H9 (cell line): Measurements from ENCODE around the gene TOGARAM1. TPM values are rescaled to one million over a fixed set of nuclear protein-coding genes. Genes with fewer than 3 reads are reported as not detected.

Experiments
- DNase-seq: peaks from one replicate; pipeline ENCODE4 v3.0.0-alpha.2; 2017
- H2AFZ ChIP-seq: one replicate; pipeline ENCODE4 v1.6.1; 2013; ENCODE audit warnings: mild to moderate bottlenecking, low read length, control low read depth, moderate library complexity
- H2AK5ac ChIP-seq: 2 replicates; pipeline ENCODE4 v1.6.1; 2013; ENCODE audit warnings: low read length, control low read depth, mixed read lengths; ENCODE audit not compliant: insufficient read length
- H2BK120ac ChIP-seq: one replicate; pipeline ENCODE4 v1.6.1; 2013; ENCODE audit warnings: low read depth, mild to moderate bottlenecking, low read length, control low read depth, inconsistent platforms; ENCODE audit not compliant: poor library complexity, severe bottlenecking
- H2BK12ac ChIP-seq: 2 replicates; pipeline ENCODE4 v1.6.1; 2013; ENCODE audit warnings: low read length, control low read depth, mixed read lengths, low read depth; ENCODE audit not compliant: insufficient read length
- H2BK15ac ChIP-seq: 2 replicates; pipeline ENCODE4 v1.6.1; 2013; ENCODE audit warnings: low read depth, low read length, control low read depth
- H2BK20ac ChIP-seq: one replicate; pipeline ENCODE4 v1.6.1; 2013; ENCODE audit warnings: low read depth, mild to moderate bottlenecking, low read length, control low read depth, inconsistent platforms; ENCODE audit not compliant: poor library complexity, severe bottlenecking
- H2BK5ac ChIP-seq: 2 replicates; pipeline ENCODE4 v1.6.1; 2013; ENCODE audit warnings: low read length, control low read depth, mixed read lengths; ENCODE audit not compliant: insufficient read length
- H3K14ac ChIP-seq: 2 replicates; pipeline ENCODE4 v1.6.1; 2013; ENCODE audit warnings: low read length, control low read depth; ENCODE audit not compliant: insufficient read depth
- H3K18ac ChIP-seq: 2 replicates; pipeline ENCODE4 v1.6.1; 2013; ENCODE audit warnings: low read depth, mild to moderate bottlenecking, mixed read lengths, low read length, control low read depth; ENCODE audit not compliant: insufficient read length
- H3K23ac ChIP-seq: 2 replicates; pipeline ENCODE4 v1.6.1; 2013; ENCODE audit warnings: low read length, control low read depth, mixed read lengths, low read depth; ENCODE audit not compliant: insufficient read length
- H3K23me2 ChIP-seq: 2 replicates; pipeline ENCODE4 v1.6.1; 2013; ENCODE audit warnings: low read depth, mild to moderate bottlenecking, mixed read lengths, low read length, control low read depth; ENCODE audit not compliant: insufficient read length, poor library complexity, severe bottlenecking
- H3K27ac ChIP-seq: 2 replicates; pipeline ENCODE4 v1.5.1; 2013; ENCODE audit warnings: low read length, control low read depth, mixed read lengths, low read depth; ENCODE audit not compliant: insufficient read length
- H3K27me3 ChIP-seq: 2 replicates; pipeline ENCODE4 v1.6.1; 2013; ENCODE audit warnings: low read length, control low read depth, inconsistent platforms; ENCODE audit not compliant: insufficient read depth
- H3K4ac ChIP-seq: 2 replicates; pipeline ENCODE4 v1.6.1; 2013; ENCODE audit warnings: low read depth, mild to moderate bottlenecking, control low read depth, inconsistent platforms, low read length, moderate library complexity
- H3K4me1 ChIP-seq: 2 replicates; pipeline ENCODE4 v1.6.1; 2013; ENCODE audit warnings: low read length, control low read depth, inconsistent platforms; ENCODE audit not compliant: insufficient read depth
- H3K4me2 ChIP-seq: 2 replicates; pipeline ENCODE4 v1.6.1; 2013; ENCODE audit warnings: low read length, control low read depth, mixed read lengths; ENCODE audit not compliant: insufficient read length, insufficient read depth
- H3K56ac ChIP-seq: 2 replicates; pipeline ENCODE4 v1.6.1; 2013; ENCODE audit warnings: low read depth, mild to moderate bottlenecking, mixed read lengths, low read length, control low read depth; ENCODE audit not compliant: insufficient read length
- H3K79me1 ChIP-seq: 2 replicates; pipeline ENCODE4 v1.6.1; 2013; ENCODE audit warnings: low read depth, mild to moderate bottlenecking, moderate library complexity, low read length, control low read depth, inconsistent platforms; ENCODE audit not compliant: insufficient read depth, poor library complexity, severe bottlenecking
- H3K79me2 ChIP-seq: 2 replicates; pipeline ENCODE4 v1.6.1; 2013; ENCODE audit warnings: low read length, control low read depth, inconsistent platforms; ENCODE audit not compliant: insufficient read depth
- H3K9ac ChIP-seq: 2 replicates; pipeline ENCODE4 v1.6.1; 2013; ENCODE audit warnings: low read length, control low read depth, mixed read lengths; ENCODE audit not compliant: insufficient read length; ENCODE audit errors: extremely low read depth
- H3K9me3 ChIP-seq: one replicate; pipeline ENCODE4 v1.6.1; 2013; ENCODE audit warnings: low read depth, low read length, inconsistent platforms; ENCODE audit not compliant: control insufficient read depth
- H3T11ph ChIP-seq: one replicate; pipeline ENCODE4 v1.6.1; 2013; ENCODE audit warnings: mild to moderate bottlenecking, low read length, control low read depth, inconsistent platforms
- H4K20me1 ChIP-seq: one replicate; pipeline ENCODE4 v1.6.1; 2013; ENCODE audit not compliant: control insufficient read depth, insufficient read length, insufficient read depth
- H4K5ac ChIP-seq: 2 replicates; pipeline ENCODE4 v1.6.1; 2013; ENCODE audit warnings: low read depth, mild to moderate bottlenecking, mixed read lengths, low read length, control low read depth; ENCODE audit not compliant: insufficient read length
- H4K8ac ChIP-seq: replicated peaks from 2 replicates; pipeline ENCODE4 v1.6.1; 2013; ENCODE audit warnings: low read length, control low read depth, mixed read lengths, low read depth; ENCODE audit not compliant: insufficient read length
- H4K91ac ChIP-seq: 2 replicates; pipeline ENCODE4 v1.6.1; 2013; ENCODE audit warnings: low read depth, mild to moderate bottlenecking, moderate library complexity, mixed read lengths, low read length, control low read depth; ENCODE audit not compliant: insufficient read length
- H3K27ac Mint-ChIP-seq, 3 experiments: 2 replicates in 2 of 3; 3 replicates in 1 of 3; pipeline ENCODE4 v1.8.0; 2020 to 2021; ENCODE audit warnings: mixed read lengths in 3 of 3, mild to moderate bottlenecking in 1 of 3, moderate library complexity in 1 of 3
- H3K27me3 Mint-ChIP-seq: 2 replicates; pipeline ENCODE4 v1.8.0; 2021; ENCODE audit warnings: low read depth, mild to moderate bottlenecking, moderate library complexity, mixed read lengths
- H3K36me3 Mint-ChIP-seq, 3 experiments: 2 replicates in 2 of 3; 3 replicates in 1 of 3; pipeline ENCODE4 v1.8.0; 2020 to 2021; ENCODE audit warnings: low read depth in 3 of 3, mixed read lengths in 3 of 3; ENCODE audit not compliant: insufficient read depth in 1 of 3
- H3K4me1 Mint-ChIP-seq, 2 experiments: 2 replicates each; pipeline ENCODE4 v1.8.0; 2020; ENCODE audit warnings: mixed read lengths in 2 of 2
- H3K4me3 Mint-ChIP-seq, 2 experiments: 2 replicates in 1 of 2; 3 replicates in 1 of 2; pipeline ENCODE4 v1.8.0; 2020 to 2021; ENCODE audit warnings: mild to moderate bottlenecking in 2 of 2, mixed read lengths in 2 of 2, moderate library complexity in 1 of 2
- H3K9me3 Mint-ChIP-seq, 2 experiments: 2 replicates in 1 of 2; 3 replicates in 1 of 2; pipeline ENCODE4 v1.8.0; 2020; ENCODE audit warnings: mild to moderate bottlenecking in 2 of 2, mixed read lengths in 2 of 2, moderate library complexity in 1 of 2
- WGBS: extraction: QIAGEN DNeasy Blood & Tissue Kit; methylation state at CpG from one replicate; pipeline ENCODE4 v1.1.7; 2013; ENCODE audit warnings: missing lambda C conversion rate, low lambda C conversion rate, mixed read lengths; ENCODE audit not compliant: insufficient read length; ENCODE audit errors: extremely low coverage; 5-methylcytosine and 5-hydroxymethylcytosine counted together
- total RNA-seq: library from RNA; stranded (reverse); gene quantifications from 2 replicates; pipeline ENCODE4 v1.2.1, GENCODE V29; 2021
- TF ChIP-seq, protein P1 (sequence below): fragments of 200-600 bp; sonication (generic); conservative IDR thresholded peaks from 3 replicates; pipeline ENCODE4 v1.8.0; 2021; ENCODE audit warnings: antibody characterized with exemption, mild to moderate bottlenecking

TOGARAM1 gene
- total RNA-seq, 1 experiment from 2014 or later: 11.4 TPM

DNA sequence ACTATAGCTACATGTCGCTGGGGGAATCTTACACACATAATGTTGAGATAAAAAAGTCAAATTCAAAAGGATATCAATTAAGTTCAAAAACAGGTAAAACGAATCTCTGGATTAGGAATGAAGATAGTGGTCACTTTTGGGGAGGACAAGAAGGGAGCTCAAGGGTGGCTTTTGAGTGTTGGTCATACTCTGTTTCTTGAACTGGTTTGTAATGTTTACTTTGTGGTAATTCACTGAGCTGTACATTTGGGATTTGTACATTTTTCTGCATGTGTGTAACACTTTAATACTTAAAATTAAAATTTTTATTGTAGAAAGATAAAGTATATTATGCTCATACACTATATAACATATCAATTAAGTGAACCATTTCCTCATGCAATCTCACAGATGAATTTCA lies 26.8 kb upstream of the TOGARAM1 start:
- Mint-ChIP-seq H3K27ac (no peak overlapping the region), H3K9me3 (peaks cover 4 to 6% of the 10 kb centered on the region in 2 experiments; a peak in 3 of 5 replicates), H3K27me3 (no peaks in the 10 kb centered on the region), H3K4me1 (no peaks in the 10 kb centered on the region), H3K36me3 (peaks cover 24 to 29% (median 25%) of the 10 kb centered on the region in 3 experiments), H3K4me3 (no peak overlapping the region)
- Histone ChIP-seq H2BK120ac (no peak overlapping the region), H3K4me1 (no peaks in the 10 kb centered on the region), H3T11ph (no peak overlapping the region), H2AK5ac (no peak overlapping the region), H2BK20ac (no peak overlapping the region), H3K23ac (no peak overlapping the region), H2BK5ac (no peak overlapping the region), H3K56ac (no peak overlapping the region), H3K18ac (no peak overlapping the region), H2AFZ (no peak overlapping the region), H3K27me3 (no peaks in the 10 kb centered on the region), H3K4ac (no peak overlapping the region), H3K79me1 (no peaks in the 10 kb centered on the region), H4K20me1 (no peaks in the 10 kb centered on the region), H3K9me3 (no peaks in the 10 kb centered on the region), H3K23me2 (no peaks in the 10 kb centered on the region), H3K79me2 (no peaks in the 10 kb centered on the region), H4K8ac (no peak overlapping the region), H4K5ac (no peak overlapping the region), H3K27ac (no peak overlapping the region), H3K14ac (no peak overlapping the region), H3K4me2 (no peak overlapping the region), H2BK15ac (no peak overlapping the region), H3K9ac (no peak overlapping the region), H4K91ac (no peak overlapping the region), H2BK12ac (no peak overlapping the region)
- no peak for DNase-seq
- WGBS: no CpG with 5 or more reads among the region's 2 CpGs
- TF ChIP-seq, protein P1, sequence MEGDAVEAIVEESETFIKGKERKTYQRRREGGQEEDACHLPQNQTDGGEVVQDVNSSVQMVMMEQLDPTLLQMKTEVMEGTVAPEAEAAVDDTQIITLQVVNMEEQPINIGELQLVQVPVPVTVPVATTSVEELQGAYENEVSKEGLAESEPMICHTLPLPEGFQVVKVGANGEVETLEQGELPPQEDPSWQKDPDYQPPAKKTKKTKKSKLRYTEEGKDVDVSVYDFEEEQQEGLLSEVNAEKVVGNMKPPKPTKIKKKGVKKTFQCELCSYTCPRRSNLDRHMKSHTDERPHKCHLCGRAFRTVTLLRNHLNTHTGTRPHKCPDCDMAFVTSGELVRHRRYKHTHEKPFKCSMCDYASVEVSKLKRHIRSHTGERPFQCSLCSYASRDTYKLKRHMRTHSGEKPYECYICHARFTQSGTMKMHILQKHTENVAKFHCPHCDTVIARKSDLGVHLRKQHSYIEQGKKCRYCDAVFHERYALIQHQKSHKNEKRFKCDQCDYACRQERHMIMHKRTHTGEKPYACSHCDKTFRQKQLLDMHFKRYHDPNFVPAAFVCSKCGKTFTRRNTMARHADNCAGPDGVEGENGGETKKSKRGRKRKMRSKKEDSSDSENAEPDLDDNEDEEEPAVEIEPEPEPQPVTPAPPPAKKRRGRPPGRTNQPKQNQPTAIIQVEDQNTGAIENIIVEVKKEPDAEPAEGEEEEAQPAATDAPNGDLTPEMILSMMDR: no peak
